Posterior vena cava (tissue), 2 donors: ENCODE results near the gene MKKS. TPM values are rescaled to one million over a fixed set of nuclear protein-coding genes. Genes with fewer than 3 reads are reported as not detected.

Experiments used
- DNase-seq: peaks from one replicate; pipeline ENCODE4 v3.0.0-alpha.2; 2020; ENCODE audit warnings: low spot score
- intact Hi-C, 2 donors: fragments of 100-400 bp; cut with DNase I; formaldehyde crosslinking; loops; one replicate each; pipeline versions ENCODE4 v1.14.1 to v1.14.2; 2022 to 2023
- long read RNA-seq, 2 donors: library from polyadenylated mRNA; unstranded; transcript quantifications; one replicate each; pipeline ENCODE4 v2.0.0, GENCODE V29; 2020 to 2021
- total RNA-seq, 2 donors: library from RNA; stranded (reverse); fragmentation: NEBNext Ultra II Directional; extraction: Animal tissue kit (Norgen Biotek cat#: 25700); gene quantifications; one replicate each; pipeline ENCODE4 v1.2.1, GENCODE V29; 2021
- donor health status: DM: yes; HTN: yes; CAD: no.
- donor health status: DM: yes; HTN: yes; CAD: no.

MKKS gene
- 10 to 100 TPM; 16.1 to 16.9 TPM for total RNA-seq
- long read RNA-seq, donor 1, full-length matches to known transcripts, result 9 of 14 reads
- long read RNA-seq, donor 1, partial matches to known transcripts, result 5 of 14 reads
- long read RNA-seq, donor 1, other reads (novel, unspliced or antisense), result 0 of 14 reads
- long read RNA-seq, donor 2, full-length matches to known transcripts, result 60 of 89 reads
- long read RNA-seq, donor 2, partial matches to known transcripts, result 18 of 89 reads
- long read RNA-seq, donor 2, other reads (novel, unspliced or antisense), result 11 of 89 reads

DNA sequence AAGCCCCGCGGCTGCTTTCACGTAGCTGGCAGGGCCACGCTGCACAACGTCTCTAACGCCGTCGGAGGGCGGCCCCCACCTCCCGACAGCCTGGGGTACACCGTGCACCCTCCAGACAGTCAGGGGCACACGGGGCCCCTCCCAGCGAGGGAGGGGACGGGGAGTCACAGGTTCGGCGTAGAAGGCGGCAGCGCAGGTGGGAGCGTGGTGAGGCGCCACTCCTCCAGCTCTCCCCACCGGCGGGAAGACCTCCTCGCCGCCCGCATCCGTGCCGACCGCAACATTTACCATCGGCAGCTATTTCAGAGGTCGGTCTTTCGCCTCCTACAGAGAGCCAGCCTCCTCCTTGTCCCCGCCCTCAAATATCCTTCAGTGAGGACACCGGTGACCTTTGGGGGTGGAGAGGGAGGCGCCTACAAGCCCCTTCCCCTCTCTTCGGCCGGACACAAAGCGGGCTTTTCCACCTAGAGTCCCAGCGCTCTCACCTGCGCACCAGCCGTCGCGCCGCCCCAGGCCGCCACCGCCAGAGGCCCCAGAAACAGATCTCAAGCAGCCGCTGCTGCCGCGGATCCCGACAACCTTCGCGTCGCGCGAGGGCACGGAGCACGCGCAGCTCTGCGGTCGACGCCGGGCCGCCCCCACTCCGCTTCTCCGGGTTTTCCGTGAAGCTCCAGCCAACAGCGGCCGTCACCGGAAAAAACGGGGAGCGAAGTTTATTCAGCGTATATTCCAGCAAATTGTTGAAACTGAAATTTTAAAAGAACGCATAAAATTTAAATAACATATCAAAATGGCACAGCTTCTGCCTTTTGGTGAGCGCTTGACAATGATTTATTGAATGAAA is at the start of gene MKKS:
TSS of gene MKKS (minus strand) at position 600 of the 844 bp plus-strand sequence. CDS start 20,708 bp downstream, outside the sequence.
- DNase-seq, result peak; percentile 98
- intact Hi-C loops, result no loop called here

DNA sequence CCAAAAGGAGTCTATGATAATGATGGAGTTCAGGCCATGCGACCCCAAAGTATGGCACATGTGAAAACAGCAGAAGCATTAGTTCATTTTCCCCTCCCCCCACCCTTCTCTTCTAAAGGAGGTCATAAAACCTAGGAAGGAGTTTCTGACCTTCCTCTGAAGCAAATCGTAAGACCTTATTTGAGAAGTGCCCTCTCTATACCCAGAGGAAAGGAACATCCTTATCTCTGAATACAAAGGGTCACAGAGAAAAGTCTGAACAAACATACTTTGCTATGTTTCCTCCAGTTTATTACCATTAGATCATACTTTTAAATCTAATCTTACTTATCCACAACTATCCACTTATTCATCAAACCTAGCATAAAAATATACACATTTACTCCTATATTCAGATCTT is 49.7 kb upstream of the MKKS start:
- intact Hi-C loops, result no loop called here
- DNase-seq, result no peak

DNA sequence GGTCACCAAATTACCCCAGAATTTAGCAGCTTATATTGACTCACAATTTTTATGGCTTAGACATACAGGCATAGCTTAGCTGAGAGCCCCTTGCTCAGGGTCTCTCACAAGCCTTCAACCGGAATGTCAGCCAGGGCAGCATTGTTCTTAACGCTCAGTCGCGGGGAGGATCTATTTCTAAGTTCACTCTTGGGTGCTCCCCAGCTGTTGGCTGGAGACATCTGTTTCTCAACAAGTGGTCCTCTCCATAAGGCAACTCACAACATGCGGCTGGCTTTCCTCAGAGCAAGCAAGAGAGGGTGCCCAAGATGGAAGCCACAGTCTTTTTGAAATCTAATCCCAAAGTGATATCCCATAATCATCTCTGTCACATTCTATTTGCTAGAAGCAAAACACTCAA is 47.7 kb upstream of the MKKS start:
- intact Hi-C loops, result no loop called here
- DNase-seq, result no peak

DNA sequence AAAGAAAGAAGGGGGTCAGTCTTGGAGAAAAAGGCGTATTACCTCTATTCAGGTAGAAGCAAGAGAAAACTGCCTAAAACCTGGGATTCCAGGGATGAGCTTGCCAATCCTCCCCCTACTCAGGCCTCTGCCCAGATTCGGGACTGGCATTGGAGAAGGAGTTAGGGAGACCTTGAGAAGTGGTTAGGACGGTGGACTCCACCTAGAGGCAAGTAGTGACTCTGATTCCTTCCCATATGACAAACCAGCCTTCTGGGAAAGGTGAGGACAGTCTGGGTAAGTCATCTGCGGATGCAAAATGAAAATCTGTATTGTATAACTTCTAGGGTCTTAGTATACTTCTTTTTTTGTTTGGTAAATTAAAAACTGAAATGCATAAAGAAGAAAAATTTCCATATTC is 44.9 kb upstream of the MKKS start:
- intact Hi-C loops, result loop anchor here in 1 of 2 donors (10.0 kb wide), 1 partner anchor 1066 kb away; no protein-coding TSS in a partner anchor
- no peak for DNase-seq

DNA sequence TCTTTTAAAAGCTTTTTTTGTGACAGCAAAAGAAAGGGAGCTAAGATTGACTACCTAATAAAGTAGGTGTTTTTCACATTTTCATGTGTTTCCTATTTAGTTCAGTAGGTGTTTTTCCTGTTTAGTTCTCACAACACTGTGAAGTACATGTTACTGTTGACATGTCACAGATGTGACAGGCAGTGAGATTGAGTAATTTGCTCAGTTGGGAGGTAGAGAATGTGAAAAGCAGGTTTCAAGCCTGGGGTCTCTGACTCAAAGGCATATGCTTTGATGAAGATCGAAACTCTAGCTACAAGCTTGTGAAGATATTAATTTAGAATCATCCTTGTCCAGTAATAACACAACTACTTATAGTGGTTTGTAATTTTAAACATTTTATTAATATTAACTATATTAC is 44.2 kb upstream of the MKKS start:
- intact Hi-C loops, result loop anchor here in 1 of 2 donors (10.0 kb wide), 1 partner anchor 1067 kb away; no protein-coding TSS in a partner anchor

DNA sequence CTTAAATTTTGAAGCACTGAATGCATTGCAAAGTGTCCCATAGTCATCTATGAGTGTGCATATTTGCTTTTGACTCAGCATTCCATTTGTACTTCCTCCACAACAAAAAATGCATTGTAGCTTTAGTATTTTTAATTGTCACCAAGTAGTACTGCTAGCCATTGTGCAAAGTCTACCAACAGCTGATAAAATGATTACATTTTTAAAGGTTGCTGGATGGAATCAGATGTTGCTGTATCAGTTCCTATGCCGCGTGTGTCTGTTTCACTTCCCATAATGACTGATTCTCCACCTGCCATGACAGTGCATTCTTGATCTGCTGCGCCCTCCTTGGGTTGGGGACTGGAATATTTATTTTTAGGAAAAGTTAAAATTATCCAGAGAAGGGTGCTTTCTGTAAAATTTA is 42.3 kb upstream of the MKKS start:
- intact Hi-C loops, result loop anchor here in 1 of 2 donors (10.0 kb wide), 1 partner anchor 1068 kb away; no protein-coding TSS in a partner anchor
- no peak for DNase-seq

More for the DNA sequence above, 44.2 kb upstream of the MKKS start:
- no peak for DNase-seq

DNA sequence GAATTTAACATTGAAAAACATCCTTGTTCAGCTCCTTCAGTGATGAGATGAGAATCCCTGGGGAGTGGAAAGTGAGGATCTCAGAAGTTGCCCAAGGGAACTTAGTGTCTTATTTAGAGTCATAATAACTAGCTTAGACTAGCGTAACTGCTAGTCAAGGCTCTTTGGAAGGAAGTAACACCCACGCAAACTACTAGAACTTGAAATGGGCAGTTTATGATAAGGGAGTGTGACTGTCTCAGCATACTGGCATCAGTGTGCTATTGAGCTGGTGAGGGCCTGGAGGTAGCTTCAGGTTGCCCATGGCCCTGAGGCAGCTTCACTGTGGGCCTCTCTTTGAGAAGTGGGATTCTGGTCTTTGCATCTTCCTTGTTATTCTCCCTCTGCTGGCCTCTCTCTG is 41.2 kb upstream of the MKKS start:
- DNase-seq, result no peak
- intact Hi-C loops, result loop anchor here in 1 of 2 donors (10.0 kb wide), 1 partner anchor 1070 kb away; no protein-coding TSS in a partner anchor

DNA sequence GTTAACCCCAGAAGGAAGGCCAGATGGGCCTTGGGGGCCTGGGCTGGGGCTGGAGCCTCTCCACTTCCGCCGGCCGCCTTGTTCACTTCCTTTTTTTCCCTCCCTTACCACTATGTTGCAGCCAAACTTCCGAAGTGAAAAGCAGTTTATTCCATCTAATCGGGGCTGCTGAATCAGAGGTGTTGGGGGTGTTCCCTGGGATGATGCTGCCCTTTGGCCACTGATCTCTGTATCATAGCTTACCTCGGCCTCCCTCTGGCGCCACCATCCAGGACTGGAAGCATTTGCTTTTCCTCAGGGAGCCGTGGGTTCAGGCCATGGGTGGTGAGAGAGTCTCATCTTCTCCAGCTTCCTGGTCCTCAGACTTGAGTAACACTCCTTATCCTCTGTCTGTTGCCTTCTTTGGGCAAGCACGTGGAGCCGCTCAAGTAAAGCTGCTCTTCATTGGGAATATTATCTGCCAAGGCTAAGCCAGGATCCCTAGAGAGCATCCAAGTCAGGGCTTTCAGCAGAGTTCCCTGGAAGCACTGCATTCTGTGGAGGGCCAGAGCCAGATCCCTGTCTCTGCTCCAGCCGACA is 40.7 kb upstream of the MKKS start:
- peak; percentile 84 for DNase-seq
- intact Hi-C loops, result loop anchor here in 1 of 2 donors (10.0 kb wide), 1 partner anchor 1070 kb away; no protein-coding TSS in a partner anchor

DNA sequence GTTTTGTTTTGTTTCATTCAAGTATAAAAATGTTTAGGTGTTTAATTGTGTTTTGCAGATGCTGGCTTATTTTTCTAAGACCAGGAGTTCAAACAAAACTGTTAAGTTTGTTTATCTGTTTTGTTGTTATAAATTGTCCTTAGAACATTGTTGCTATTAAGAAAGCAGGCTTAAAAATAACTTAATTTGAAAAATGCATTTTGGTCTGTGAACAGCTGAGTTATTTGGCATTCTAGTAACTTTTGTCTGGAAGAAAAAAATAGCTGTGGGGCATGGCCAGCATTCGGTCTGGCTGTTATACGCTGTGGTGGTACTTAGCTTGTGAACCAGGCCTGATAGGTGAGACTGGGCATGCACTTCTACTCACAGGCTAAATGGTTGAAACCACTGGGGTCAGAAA is 38.8 kb upstream of the MKKS start:
- intact Hi-C loops, result loop anchor here in 1 of 2 donors (10.0 kb wide), 1 partner anchor 1072 kb away; no protein-coding TSS in a partner anchor

DNA sequence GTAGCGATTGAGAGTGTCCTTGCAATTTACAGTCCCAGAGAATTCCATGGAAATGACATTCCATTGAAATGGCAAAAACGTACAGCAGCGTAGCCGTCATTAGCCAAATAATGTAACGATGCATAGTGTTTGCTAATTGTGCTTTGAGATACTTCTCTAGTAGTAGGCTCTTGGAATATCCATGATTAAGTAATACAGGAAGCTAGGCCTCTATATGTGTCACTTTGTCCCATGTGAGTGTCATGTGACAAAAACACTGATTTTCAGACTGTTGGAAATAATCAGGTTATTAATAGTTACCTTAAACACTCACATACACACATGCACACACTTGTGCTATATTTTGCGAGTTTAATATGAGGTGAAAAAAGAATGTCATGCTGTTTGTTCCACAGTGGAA is 36.3 kb upstream of the MKKS start:
- intact Hi-C loops, result loop anchor here in 1 of 2 donors (10.0 kb wide), 1 partner anchor 1075 kb away; no protein-coding TSS in a partner anchor
- no peak for DNase-seq

More for the DNA sequence above, 38.8 kb upstream of the MKKS start:
- DNase-seq, result no peak

DNA sequence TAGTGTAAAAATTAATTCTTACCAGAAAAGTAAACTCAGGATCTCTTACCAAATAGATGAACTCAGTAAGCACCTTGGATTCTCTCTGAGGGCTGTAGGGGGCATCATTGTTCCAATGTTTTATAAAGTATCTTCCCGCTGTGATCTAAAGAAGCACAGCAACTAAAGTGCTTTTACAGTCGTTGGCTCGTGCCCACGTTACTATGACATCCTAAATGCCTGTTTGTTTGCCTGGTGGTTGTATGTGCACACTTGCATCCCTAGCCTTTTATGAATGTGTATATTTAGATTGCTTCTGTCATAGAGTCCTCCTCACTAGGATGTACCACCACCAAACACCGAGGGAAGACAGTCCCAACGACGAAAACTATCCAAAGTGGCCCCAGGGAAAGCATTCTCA is 35.6 kb upstream of the MKKS start:
- DNase-seq, result no peak
- intact Hi-C loops, result loop anchor here in 1 of 2 donors (10.0 kb wide), 1 partner anchor 65 kb away; no protein-coding TSS in a partner anchor

DNA sequence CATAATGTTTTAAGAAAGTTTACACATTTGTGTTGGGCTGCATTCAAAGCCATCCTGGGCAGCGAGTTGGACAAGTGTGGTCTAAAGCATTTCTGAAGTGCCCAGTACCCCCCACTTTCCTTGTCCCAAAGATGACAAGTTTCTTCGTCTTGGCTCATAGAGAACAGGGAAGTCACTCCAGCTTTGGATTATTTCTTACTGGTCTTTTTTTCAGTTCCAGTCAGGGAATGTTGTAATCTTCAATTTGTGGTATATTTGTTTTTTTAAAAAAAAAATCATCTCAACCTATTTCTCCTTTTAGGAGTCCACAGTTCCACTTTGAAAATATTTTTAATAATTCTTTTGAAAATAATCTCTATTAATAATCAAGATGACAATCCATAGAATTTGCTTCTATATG is 35.0 kb upstream of the MKKS start:
- no peak for DNase-seq
- intact Hi-C loops, result loop anchor here in 1 of 2 donors (10.0 kb wide), 1 partner anchor 66 kb away; no protein-coding TSS in a partner anchor

DNA sequence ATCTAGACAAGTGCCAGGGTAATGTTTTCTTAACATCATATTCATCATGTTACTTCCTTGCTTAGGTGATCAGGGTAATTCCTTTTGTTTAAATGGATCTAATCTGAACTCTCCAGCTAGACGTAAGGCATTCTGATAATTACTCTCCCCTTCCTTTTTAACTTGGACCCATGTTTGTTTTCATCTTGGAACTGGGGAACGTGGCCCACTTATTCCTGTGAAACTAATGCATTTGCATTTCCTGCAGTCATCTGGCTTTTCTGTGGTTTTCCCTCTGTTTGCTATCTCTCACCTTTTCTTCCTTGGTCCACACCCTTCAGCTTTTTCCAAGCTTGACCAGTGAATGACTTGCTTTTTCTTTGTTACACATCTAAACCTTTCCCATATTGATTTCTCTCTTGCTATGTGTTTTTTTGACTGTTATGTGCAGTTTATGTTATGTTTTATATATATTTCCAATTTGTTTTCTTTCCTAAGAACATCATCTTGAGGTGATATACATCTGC is 34.4 kb upstream of the MKKS start:
- no peak for DNase-seq
- intact Hi-C loops, result loop anchor here in 1 of 2 donors (10.0 kb wide), 1 partner anchor 66 kb away; no protein-coding TSS in a partner anchor

DNA sequence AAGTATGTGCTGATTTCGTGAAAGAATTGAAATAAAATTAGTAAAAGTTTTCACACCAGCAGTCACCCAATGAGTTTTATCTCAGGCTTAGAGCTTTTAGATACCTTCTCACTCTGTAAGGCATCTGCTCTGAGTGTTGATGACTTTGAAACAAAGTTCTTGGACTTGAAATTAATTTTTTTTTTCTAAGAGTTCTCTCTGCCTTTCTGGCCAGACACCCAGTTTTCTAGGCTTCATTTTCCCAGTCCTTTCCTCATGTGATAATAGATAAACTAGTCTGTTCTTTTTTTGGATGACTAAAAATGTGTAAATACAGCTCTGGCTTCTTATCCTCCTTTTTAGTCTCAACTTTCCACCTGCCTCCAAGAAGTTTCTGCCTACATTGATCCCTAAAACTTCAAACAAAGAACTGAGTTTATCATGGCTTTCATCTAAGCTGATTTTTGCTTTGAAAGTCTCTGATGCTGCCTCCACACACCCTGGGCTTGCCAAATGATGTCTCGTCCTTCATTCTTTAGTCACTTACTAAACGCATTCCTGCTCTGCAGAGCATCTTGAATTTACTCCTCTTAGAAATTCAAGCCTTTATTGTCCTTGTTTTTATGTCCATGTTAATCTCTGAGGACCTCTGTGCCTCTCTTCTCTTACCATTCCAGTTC is 33.8 kb upstream of the MKKS start:
- intact Hi-C loops, result loop anchor here in 1 of 2 donors (10.0 kb wide), 1 partner anchor 67 kb away; no protein-coding TSS in a partner anchor

DNA sequence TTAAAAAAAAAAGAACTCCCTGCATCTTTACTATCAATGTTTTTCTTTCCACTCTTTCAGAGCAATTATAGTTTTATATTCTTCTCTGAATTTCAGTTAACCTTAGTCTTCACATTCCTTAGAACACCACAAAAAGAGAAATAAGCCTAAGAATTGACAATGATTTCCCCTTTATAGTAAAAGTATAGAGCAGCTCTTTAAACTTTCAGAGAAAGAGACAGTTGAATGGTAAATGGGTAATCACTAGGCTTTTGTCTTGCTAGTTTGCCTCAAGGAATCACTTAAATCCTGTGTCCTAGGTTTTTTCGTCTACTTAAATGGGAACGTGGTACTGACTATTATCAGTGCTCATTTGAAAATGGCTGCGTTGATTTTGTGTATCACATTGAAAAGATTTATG is 32.8 kb upstream of the MKKS start:
- intact Hi-C loops, result loop anchor here in 1 of 2 donors (10.0 kb wide), 1 partner anchor 68 kb away; no protein-coding TSS in a partner anchor
- no peak for DNase-seq

More for the DNA sequence above, 33.8 kb upstream of the MKKS start:
- no peak for DNase-seq

DNA sequence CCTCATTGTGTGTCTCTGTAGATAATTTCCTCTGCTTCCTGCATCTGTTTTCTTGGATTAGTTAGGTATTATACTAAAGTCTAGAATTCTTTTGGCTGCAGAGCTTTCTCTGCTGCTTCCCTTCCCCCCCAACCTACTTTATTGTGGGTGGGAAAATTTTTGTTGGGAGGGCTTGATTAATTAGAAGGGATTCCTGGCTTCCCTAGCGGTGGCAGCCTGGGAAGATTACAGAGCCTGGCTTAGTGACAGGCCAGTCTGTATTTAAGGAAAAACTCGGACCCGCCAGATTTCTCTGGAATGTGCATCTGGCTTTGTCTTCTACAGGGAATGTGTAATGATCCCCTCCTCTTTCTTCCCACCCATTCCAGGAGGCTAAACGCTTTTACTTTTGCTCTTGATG is 32.3 kb upstream of the MKKS start:
- intact Hi-C loops, result loop anchor here in 1 of 2 donors (10.0 kb wide), 1 partner anchor 68 kb away; no protein-coding TSS in a partner anchor
- no peak for DNase-seq

DNA sequence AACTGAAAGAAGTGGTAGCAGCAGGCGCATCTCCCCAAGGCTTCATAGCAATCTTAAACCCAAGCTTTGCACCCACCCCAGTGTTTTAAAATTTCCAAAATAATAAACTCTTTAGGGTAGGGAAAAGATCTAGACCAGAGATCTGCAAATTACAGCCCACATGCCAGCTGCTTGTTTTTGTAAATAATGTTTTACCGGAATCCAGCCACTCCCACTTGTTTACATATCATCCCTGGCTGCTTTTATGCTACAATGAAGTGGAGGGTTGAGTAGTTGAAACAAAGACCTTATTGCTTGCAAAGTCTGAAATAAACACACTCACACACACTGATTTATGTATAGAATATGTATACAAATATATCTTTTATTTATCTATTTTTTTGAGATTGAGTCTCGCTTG is 31.1 kb upstream of the MKKS start:
- intact Hi-C loops, result loop anchor here in 1 of 2 donors (10.0 kb wide), 1 partner anchor 70 kb away; no protein-coding TSS in a partner anchor
- DNase-seq, result no peak

DNA sequence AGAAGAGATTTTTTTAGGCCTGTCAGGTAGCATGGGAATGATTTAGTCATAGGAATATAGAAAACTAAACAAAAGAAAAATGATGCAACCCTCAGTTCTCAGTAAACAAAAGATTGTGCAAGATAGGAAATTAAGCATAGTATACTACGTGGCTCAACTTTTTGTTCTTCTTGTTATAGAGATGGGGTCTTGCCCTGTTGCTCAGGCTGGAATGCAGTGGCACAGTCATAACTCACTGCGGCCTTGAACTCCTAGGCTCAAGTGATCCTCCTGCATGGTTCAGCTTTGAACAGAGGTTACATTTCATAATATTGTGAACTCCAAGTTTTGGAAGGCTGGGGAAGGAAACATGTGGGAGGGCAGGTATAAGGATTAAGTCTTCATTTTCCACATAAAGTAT is 29.6 kb upstream of the MKKS start:
- intact Hi-C loops, result loop anchor here in 1 of 2 donors (10.0 kb wide), 1 partner anchor 71 kb away; no protein-coding TSS in a partner anchor
- no peak for DNase-seq
